IMR-90 (cell line): ENCODE results near the gene PTCH2.

Experiments
- FOS ChIP-seq: fragments of 150-350 bp; IDR thresholded peaks from 2 replicates; pipeline ENCODE4 v1.6.1; 2016; ENCODE audit warnings: low read depth, low read length
- NFE2L2 ChIP-seq: fragments of 150-350 bp; IDR thresholded peaks from 2 replicates; pipeline ENCODE4 v1.6.1; 2016; ENCODE audit warnings: low read depth, mild to moderate bottlenecking, low read length
- POLR2A ChIP-seq: IDR thresholded peaks from 2 replicates; pipeline ENCODE4 v1.6.1; 2012; ENCODE audit warnings: mild to moderate bottlenecking, low read depth, low read length
- RAD21 ChIP-seq: IDR thresholded peaks from 2 replicates; pipeline ENCODE4 v1.6.1; 2012; ENCODE audit warnings: low read length, improper control_type of control experiment
- SMC3 ChIP-seq: fragments of 150-350 bp; IDR thresholded peaks from 2 replicates; pipeline ENCODE4 v1.6.1; 2016; ENCODE audit warnings: low read depth, mild to moderate bottlenecking, antibody characterized with exemption, low read length, moderate library complexity
- TF ChIP-seq, protein P1 (sequence below): conservative IDR thresholded peaks from 2 replicates; pipeline ENCODE4 v1.5.1; 2012; ENCODE audit warnings: mild to moderate bottlenecking, low read depth, low read length, improper control_type of control experiment

DNA sequence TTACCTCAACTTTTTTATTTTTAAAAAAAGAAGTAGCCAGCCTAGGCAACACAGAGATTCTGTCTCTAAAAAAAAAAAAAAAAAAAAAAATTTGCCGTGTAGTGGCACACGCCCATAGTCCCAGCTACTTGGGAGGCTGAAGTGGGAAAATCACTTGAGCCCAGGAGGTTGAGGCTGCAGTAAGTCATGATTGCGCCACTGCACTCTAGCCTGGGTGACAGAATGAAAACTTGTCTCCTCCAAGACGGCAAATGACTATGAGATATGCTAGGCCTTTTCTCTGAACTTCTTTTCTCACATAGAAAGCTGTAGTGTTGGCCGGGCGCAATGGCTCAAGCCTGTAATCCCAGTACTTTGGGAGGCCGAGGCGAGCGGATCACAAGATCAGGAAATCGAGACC lies 24.7 kb upstream of the PTCH2 start:
- TF ChIP-seq RAD21 (no peak), POLR2A (no peak), FOS (no peak), NFE2L2 (no peak), SMC3 (no peak)
- TF ChIP-seq, protein P1, sequence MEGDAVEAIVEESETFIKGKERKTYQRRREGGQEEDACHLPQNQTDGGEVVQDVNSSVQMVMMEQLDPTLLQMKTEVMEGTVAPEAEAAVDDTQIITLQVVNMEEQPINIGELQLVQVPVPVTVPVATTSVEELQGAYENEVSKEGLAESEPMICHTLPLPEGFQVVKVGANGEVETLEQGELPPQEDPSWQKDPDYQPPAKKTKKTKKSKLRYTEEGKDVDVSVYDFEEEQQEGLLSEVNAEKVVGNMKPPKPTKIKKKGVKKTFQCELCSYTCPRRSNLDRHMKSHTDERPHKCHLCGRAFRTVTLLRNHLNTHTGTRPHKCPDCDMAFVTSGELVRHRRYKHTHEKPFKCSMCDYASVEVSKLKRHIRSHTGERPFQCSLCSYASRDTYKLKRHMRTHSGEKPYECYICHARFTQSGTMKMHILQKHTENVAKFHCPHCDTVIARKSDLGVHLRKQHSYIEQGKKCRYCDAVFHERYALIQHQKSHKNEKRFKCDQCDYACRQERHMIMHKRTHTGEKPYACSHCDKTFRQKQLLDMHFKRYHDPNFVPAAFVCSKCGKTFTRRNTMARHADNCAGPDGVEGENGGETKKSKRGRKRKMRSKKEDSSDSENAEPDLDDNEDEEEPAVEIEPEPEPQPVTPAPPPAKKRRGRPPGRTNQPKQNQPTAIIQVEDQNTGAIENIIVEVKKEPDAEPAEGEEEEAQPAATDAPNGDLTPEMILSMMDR, result no peak
